Prostate gland (tissue), 2 donors: ENCODE results near the gene UBE2E2. TPM values are rescaled to one million over a fixed set of nuclear protein-coding genes. Genes with fewer than 3 reads are reported as not detected.

ENCODE experiments used
- DNase-seq: peaks from one replicate; pipeline ENCODE4 v3.0.0-alpha.2; 2019; ENCODE audit warnings: low spot score
- H3K27ac ChIP-seq, 2 donors: fragments of 200-600 bp; sonication (generic); 2 replicates each; pipeline ENCODE4 v1.5.1; 2017 to 2019
- H3K27me3 ChIP-seq: fragments of 200-600 bp; sonication (generic); replicated peaks from 2 replicates; pipeline ENCODE4 v1.5.1; 2019; ENCODE audit not compliant: insufficient read depth
- H3K36me3 ChIP-seq, 2 donors: fragments of 200-600 bp; sonication (generic); 1 replicate in 1 of 2; 2 replicates in 1 of 2; pipeline versions ENCODE4 v1.5.1 to v1.8.1; 2017 to 2019
- H3K4me1 ChIP-seq: fragments of 200-600 bp; sonication (generic); replicated peaks from 2 replicates; pipeline ENCODE4 v1.5.1; 2019
- H3K4me3 ChIP-seq, 2 donors: fragments of 200-600 bp; sonication (generic); 2 replicates each; pipeline ENCODE4 v1.5.1; 2017 to 2019
- H3K9me3 ChIP-seq: fragments of 200-600 bp; sonication (generic); 2 replicates; pipeline ENCODE4 v1.5.1; 2017
- CTCF ChIP-seq, 4 experiments: fragments of 200-600 bp in 2 of 4; fragments of 450-650 bp in 2 of 4; sonication (generic) in 2 of 4; IDR thresholded peaks; 1 replicate in 3 of 4; 2 replicates in 1 of 4; pipeline ENCODE4 v1.5.1; 2016 to 2019; ENCODE audit warnings: antibody characterized with exemption in 4 of 4, mild to moderate bottlenecking in 2 of 4, moderate library complexity in 2 of 4
- POLR2A ChIP-seq: fragments of 450-650 bp; IDR thresholded peaks from one replicate; pipeline ENCODE4 v1.6.1; 2016; ENCODE audit warnings: antibody characterized with exemption, mild to moderate bottlenecking
- POLR2AphosphoS5 ChIP-seq: sonication (generic); formaldehyde crosslinking; IDR thresholded peaks from one replicate; pipeline ENCODE4 v1.6.1; 2017; ENCODE audit warnings: antibody characterized with exemption
- WGBS: methylation state at CpG from one replicate; pipeline ENCODE4 v1.1.5; 2018; 5-methylcytosine and 5-hydroxymethylcytosine counted together
- intact Hi-C: fragments of 100-400 bp; cut with DNase I; formaldehyde crosslinking; loops from one replicate; pipeline ENCODE4 v1.14.2; 2022
- total RNA-seq, 2 donors: library from RNA; depleted of rRNA; stranded (reverse); fragments of >200 nt; gene quantifications; one replicate each; pipeline ENCODE4 v1.1.0, GENCODE V29; 2016

Gene UBE2E2
- total RNA-seq, 2 donors from 2014 or later, result 25.9 to 48.7 TPM

GRCh38 chr3:23201154-23201838 lies 1.8 kb upstream of the UBE2E2 start:
- Histone ChIP-seq H3K4me3 (no peak overlapping the region), H3K9me3 (no peaks in the 10 kb centered on the region), H3K4me1 (no peaks in the 10 kb centered on the region), H3K36me3 (no peaks in the 10 kb centered on the region), H3K27me3 (no peaks in the 10 kb centered on the region), H3K27ac (no peak overlapping the region)
- no peak for TF ChIP-seq POLR2AphosphoS5
- no peak for TF ChIP-seq CTCF (IDR thresholded peaks at IDR 0.05)
- TF ChIP-seq POLR2A, result no peak
- intact Hi-C loops, result loop anchor here (10.0 kb wide), 1 partner anchor 604 kb away; the partner anchor contains the start of gene UBE2E1
- WGBS, result 82% methylated on average over 10 of the region's 10 CpGs
- DNase-seq, result no peak

GRCh38 chr3:23202203-23202920 lies 765 bp upstream of the UBE2E2 start:
- intact Hi-C loops, result loop anchor here (10.0 kb wide), 1 partner anchor 602 kb away; the partner anchor contains the start of gene UBE2E1
- WGBS, result 8% methylated on average over 41 of the region's 41 CpGs
- H3K9me3 ChIP-seq, result no peaks in the 10 kb centered on the region
- peak overlapping the region; percentile 82 to 88 for H3K27ac ChIP-seq
- no peaks in the 10 kb centered on the region for H3K4me1 ChIP-seq
- no peaks in the 10 kb centered on the region for H3K27me3 ChIP-seq
- H3K4me3 ChIP-seq, result peak overlapping the region; percentile 88 to 97
- TF ChIP-seq POLR2AphosphoS5, result no peak
- TF ChIP-seq CTCF (IDR thresholded peaks at IDR 0.05), result no peak
- no peak for TF ChIP-seq POLR2A
- H3K36me3 ChIP-seq, result no peaks in the 10 kb centered on the region
- DNase-seq, result peak; percentile 33

GRCh38 chr3:23203708-23204330 lies 692 bp downstream of the UBE2E2 start:
- no peak for TF ChIP-seq CTCF (IDR thresholded peaks at IDR 0.05)
- Histone ChIP-seq H3K27me3 (no peaks in the 10 kb centered on the region), H3K9me3 (no peaks in the 10 kb centered on the region), H3K36me3 (no peaks in the 10 kb centered on the region), H3K4me3 (peak overlapping the region; percentile 88 to 97), H3K27ac (peak overlapping the region; percentile 82 to 88), H3K4me1 (no peaks in the 10 kb centered on the region)
- no peak for DNase-seq
- 2% methylated on average over 19 of the region's 19 CpGs for WGBS
- intact Hi-C loops, result loop anchor here (10.0 kb wide), 1 partner anchor 601 kb away; the partner anchor contains the start of gene UBE2E1

- H3K36me3 ChIP-seq, result no peaks in the 10 kb centered on the region
- WGBS, result 79% methylated on average over 3 of the region's 3 CpGs
These were observed 3.2 kb downstream of the UBE2E2 start for GRCh38 chr3:23206366-23206765.

More at GRCh38 chr3:23206366-23206765, 3.2 kb downstream of the UBE2E2 start:
- Histone ChIP-seq H3K4me3 (no peak overlapping the region), H3K9me3 (no peaks in the 10 kb centered on the region), H3K27ac (no peak overlapping the region), H3K27me3 (no peaks in the 10 kb centered on the region), H3K4me1 (no peaks in the 10 kb centered on the region)
- intact Hi-C loops, result loop anchor here (10.0 kb wide), 1 partner anchor 598 kb away; the partner anchor contains the start of gene UBE2E1
- no peak for TF ChIP-seq CTCF (IDR thresholded peaks at IDR 0.05)
- TF ChIP-seq POLR2AphosphoS5, result no peak
- no peak for TF ChIP-seq POLR2A
- no peak for DNase-seq
